Measurements from ENCODE around the gene UPF2. TPM values are rescaled to one million over a fixed set of nuclear protein-coding genes. Genes with fewer than 3 reads are reported as not detected.

UPF2 gene
- total and polyA plus RNA-seq, 2 of the 4 experiments (the other 2 are of a cell fraction), result 9.2 to 14.3 TPM

DNA sequence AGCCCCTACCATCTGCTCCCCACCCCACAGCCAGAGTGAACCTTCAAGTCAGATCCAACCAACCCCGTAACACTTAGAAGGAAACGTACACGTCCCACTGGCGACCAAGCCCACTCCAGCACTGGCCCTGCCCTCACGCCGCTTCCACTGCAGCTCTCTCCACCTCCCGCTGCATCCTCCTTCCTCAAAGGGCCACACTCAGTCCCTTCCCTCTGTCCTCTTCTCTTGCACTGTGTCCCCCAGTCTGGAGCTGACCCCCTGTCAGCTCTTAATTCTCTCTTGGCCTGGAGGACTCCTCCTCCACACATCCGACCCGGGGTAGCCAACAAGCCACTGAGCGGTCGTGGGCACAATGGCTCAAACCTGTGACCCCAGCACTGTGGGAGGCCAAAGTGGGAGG lies 133.6 kb downstream of the UPF2 start:
- DNase-seq (no peak), ATAC-seq (ENCODE audit: low read depth) (no peak)
- Histone ChIP-seq H4K20me1 (ENCODE audit: insufficient read depth, low read length) (no peaks in the 10 kb centered on the region), H3K23ac (ENCODE audit: low read depth, low read length) (no peak overlapping the region), H2AFZ (replicated peaks; ENCODE audit: low read length, poor library complexity) (no peak overlapping the region), H3K27ac (ENCODE audit: insufficient read depth, low read length) (no peak overlapping the region), H3K79me1 (ENCODE audit: low read depth in 1 of 2, low read length in 2 of 2) (no peaks in the 10 kb centered on the region), H3K4me2 (ENCODE audit: low read depth, low read length) (no peak overlapping the region), H4K5ac (ENCODE audit: low read depth, low read length) (no peak overlapping the region), H2AK9ac (replicated peaks; ENCODE audit: low read depth, low read length, poor library complexity) (no peak overlapping the region), H3K4me3 (ENCODE audit: insufficient read depth, low read depth, low read length) (no peak overlapping the region), H3K14ac (replicated peaks; ENCODE audit: low read depth, low read length) (no peak overlapping the region), H4K91ac (ENCODE audit: insufficient read depth, low read depth, low read length) (no peak overlapping the region), H3K18ac (ENCODE audit: low read depth, low read length) (no peak overlapping the region), H3K56ac (ENCODE audit: extremely low read depth, insufficient read depth, low read length) (no peak overlapping the region), H3K9me1 (ENCODE audit: insufficient read depth, low read length) (no peaks in the 10 kb centered on the region), H2BK5ac (ENCODE audit: low read depth, low read length, poor library complexity, severe bottlenecking) (no peak overlapping the region), H4K8ac (ENCODE audit: low read depth in 2 of 2, low read length in 2 of 2) (no peak overlapping the region), H3K4ac (ENCODE audit: low read depth, low read length) (no peak overlapping the region), H3K9me3 (ENCODE audit: control insufficient read depth, insufficient read depth, low read length) (no peaks in the 10 kb centered on the region), H2BK20ac (ENCODE audit: low read depth, low read length) (no peak overlapping the region), H3K9ac (ENCODE audit: low read depth, low read length) (no peak overlapping the region), H2AK5ac (ENCODE audit: low read depth, low read length) (no peak overlapping the region), H3K27me3 (ENCODE audit: control insufficient read depth, insufficient read depth, low read length) (no peaks in the 10 kb centered on the region; the same call in 1 of the 2 replicates), H3K4me1 (ENCODE audit: control insufficient read depth, insufficient read depth, low read length) (no peaks in the 10 kb centered on the region), H2BK120ac (ENCODE audit: low read depth, low read length) (no peak overlapping the region), H2BK15ac (ENCODE audit: low read depth, low read length) (no peak overlapping the region), H3K36me3 (ENCODE audit: control insufficient read depth, insufficient read depth, low read length) (no peaks in the 10 kb centered on the region)
- no TSS peak for BruUV-seq (replicated peaks)
- 69% methylated on average over 4 of the region's 11 CpGs; no CpG with 5 or more reads in 1 of the 2 experiments for WGBS, 2 experiments (ENCODE audit: extremely low coverage in 2 of 2, insufficient read length in 1 of 2)
- CTCF ChIA-PET, result no interaction called here
- TF ChIP-seq ELK1 (IDR thresholded peaks at IDR 0.05; ENCODE audit: borderline replicate concordance, low read depth, low read length) (no peak), BHLHE40 (IDR thresholded peaks at IDR 0.05; ENCODE audit: low read depth, low read length) (no peak), MXI1 (IDR thresholded peaks at IDR 0.05; ENCODE audit: borderline replicate concordance, low read depth, low read length) (no peak), SMC3 (IDR thresholded peaks at IDR 0.05; ENCODE audit: low read depth, low read length) (no peak), NFE2L2 (IDR thresholded peaks at IDR 0.05; ENCODE audit: low read depth, low read length) (no peak), MAZ (IDR thresholded peaks at IDR 0.05; ENCODE audit: borderline replicate concordance, low read depth, low read length) (no peak), POLR2A (IDR thresholded peaks at IDR 0.05; ENCODE audit: low read depth, low read length) (no peak), CEBPB (IDR thresholded peaks at IDR 0.05; ENCODE audit: low read depth, low read length) (no peak), RCOR1 (IDR thresholded peaks at IDR 0.05; ENCODE audit: insufficient replicate concordance, low read length) (no peak), FOS (IDR thresholded peaks at IDR 0.05; ENCODE audit: low read depth, low read length) (no peak), CHD1 (IDR thresholded peaks at IDR 0.05; ENCODE audit: low read depth, low read length) (no peak), RFX5 (IDR thresholded peaks at IDR 0.05; ENCODE audit: low read depth, low read length) (no peak)
- TF ChIP-seq, protein P1, sequence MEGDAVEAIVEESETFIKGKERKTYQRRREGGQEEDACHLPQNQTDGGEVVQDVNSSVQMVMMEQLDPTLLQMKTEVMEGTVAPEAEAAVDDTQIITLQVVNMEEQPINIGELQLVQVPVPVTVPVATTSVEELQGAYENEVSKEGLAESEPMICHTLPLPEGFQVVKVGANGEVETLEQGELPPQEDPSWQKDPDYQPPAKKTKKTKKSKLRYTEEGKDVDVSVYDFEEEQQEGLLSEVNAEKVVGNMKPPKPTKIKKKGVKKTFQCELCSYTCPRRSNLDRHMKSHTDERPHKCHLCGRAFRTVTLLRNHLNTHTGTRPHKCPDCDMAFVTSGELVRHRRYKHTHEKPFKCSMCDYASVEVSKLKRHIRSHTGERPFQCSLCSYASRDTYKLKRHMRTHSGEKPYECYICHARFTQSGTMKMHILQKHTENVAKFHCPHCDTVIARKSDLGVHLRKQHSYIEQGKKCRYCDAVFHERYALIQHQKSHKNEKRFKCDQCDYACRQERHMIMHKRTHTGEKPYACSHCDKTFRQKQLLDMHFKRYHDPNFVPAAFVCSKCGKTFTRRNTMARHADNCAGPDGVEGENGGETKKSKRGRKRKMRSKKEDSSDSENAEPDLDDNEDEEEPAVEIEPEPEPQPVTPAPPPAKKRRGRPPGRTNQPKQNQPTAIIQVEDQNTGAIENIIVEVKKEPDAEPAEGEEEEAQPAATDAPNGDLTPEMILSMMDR (conservative IDR thresholded peaks at IDR 0.05; ENCODE audit: low read depth, low read length), result no peak
- TF ChIP-seq, protein P2, sequence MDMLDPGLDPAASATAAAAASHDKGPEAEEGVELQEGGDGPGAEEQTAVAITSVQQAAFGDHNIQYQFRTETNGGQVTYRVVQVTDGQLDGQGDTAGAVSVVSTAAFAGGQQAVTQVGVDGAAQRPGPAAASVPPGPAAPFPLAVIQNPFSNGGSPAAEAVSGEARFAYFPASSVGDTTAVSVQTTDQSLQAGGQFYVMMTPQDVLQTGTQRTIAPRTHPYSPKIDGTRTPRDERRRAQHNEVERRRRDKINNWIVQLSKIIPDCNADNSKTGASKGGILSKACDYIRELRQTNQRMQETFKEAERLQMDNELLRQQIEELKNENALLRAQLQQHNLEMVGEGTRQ (IDR thresholded peaks at IDR 0.05; ENCODE audit: low read depth, low read length), result no peak
- intact Hi-C loops (cut with micrococcal nuclease) (no loop called here), in situ Hi-C loops (cut with MboI; ENCODE audit: low sequenced_read_pairs) (no loop called here), dilution Hi-C loops (cut with HindIII; ENCODE audit: low sequenced_read_pairs, unreplicated experiment) (no loop called here)
- POLR2A ChIA-PET (ENCODE audit: unreplicated experiment), result no interaction called here
